Sigmoid colon (tissue), 4 donors: Measurements from ENCODE around the gene PHF21A.

Experiments
- CTCF ChIP-seq, 4 experiments: fragments of 450-650 bp in 3 of 4; fragments of 200-600 bp in 1 of 4; IDR thresholded peaks; one replicate each; pipeline ENCODE4 v1.5.1; 2016 to 2019; ENCODE audit warnings: antibody characterized with exemption in 4 of 4, mild to moderate bottlenecking in 3 of 4, moderate library complexity in 2 of 4
- EP300 ChIP-seq, 4 donors: sonication (generic); formaldehyde crosslinking; IDR thresholded peaks; one replicate each; pipeline ENCODE4 v1.6.1; 2017; ENCODE audit warnings: antibody characterized with exemption in 4 of 4
- POLR2A ChIP-seq, 2 donors: fragments of 450-650 bp; IDR thresholded peaks; one replicate each; pipeline ENCODE4 v1.6.1; 2016; ENCODE audit warnings: antibody characterized with exemption in 2 of 2, mild to moderate bottlenecking in 2 of 2, moderate library complexity in 2 of 2
- POLR2AphosphoS5 ChIP-seq, 4 donors: sonication (generic); formaldehyde crosslinking; IDR thresholded peaks; one replicate each; pipeline ENCODE4 v1.6.1; 2017; ENCODE audit warnings: antibody characterized with exemption in 4 of 4

- TF ChIP-seq CTCF (IDR thresholded peaks at IDR 0.05), result no peak
- no peak for TF ChIP-seq POLR2A (IDR thresholded peaks at IDR 0.05)
- no peak for TF ChIP-seq POLR2AphosphoS5 (IDR thresholded peaks at IDR 0.05)
- no peak for TF ChIP-seq EP300 (IDR thresholded peaks at IDR 0.05)
Measured at GRCh38 chr11:45959851-45960250, 161.4 kb downstream of the PHF21A start.
